Trophoblast cell (in vitro differentiated cells and primary cell): ENCODE measurements around the gene TEKT5.
A peak's percentile ranks its signal among the peaks of the same experiment; 100 is the strongest.
"Not testable (repeated sequence)": the region's sequence is repeated elsewhere in the genome, so short reads cannot be mapped to it uniquely, and the experiment has no call there.

Experiments
- DNase-seq, 2 donors: peaks; one replicate each; pipeline ENCODE4 v3.0.0-alpha.2; 2016
- H2AFZ ChIP-seq: 2 replicates; pipeline ENCODE4 v1.6.1; 2013; ENCODE audit warnings: low read length, moderate library complexity, mild to moderate bottlenecking; ENCODE audit not compliant: insufficient read depth, poor library complexity
- H2AK5ac ChIP-seq: 2 replicates; pipeline ENCODE4 v1.6.1; 2013; ENCODE audit warnings: mild to moderate bottlenecking, low read length
- H2BK120ac ChIP-seq: 2 replicates; pipeline ENCODE4 v1.6.1; 2013; ENCODE audit warnings: low read length, mild to moderate bottlenecking, moderate library complexity; ENCODE audit not compliant: insufficient read depth, poor library complexity
- H2BK12ac ChIP-seq: 2 replicates; pipeline ENCODE4 v1.6.1; 2013; ENCODE audit warnings: mild to moderate bottlenecking, low read length, moderate library complexity
- H2BK5ac ChIP-seq: 2 replicates; pipeline ENCODE4 v1.6.1; 2013; ENCODE audit warnings: low read length, low read depth, moderate library complexity, mild to moderate bottlenecking; ENCODE audit not compliant: poor library complexity
- H3K14ac ChIP-seq: 2 replicates; pipeline ENCODE4 v1.6.1; 2013; ENCODE audit warnings: mild to moderate bottlenecking, low read length
- H3K18ac ChIP-seq: 2 replicates; pipeline ENCODE4 v1.6.1; 2013; ENCODE audit warnings: mild to moderate bottlenecking, low read length
- H3K23ac ChIP-seq: 2 replicates; pipeline ENCODE4 v1.6.1; 2013; ENCODE audit warnings: low read length
- H3K27ac ChIP-seq: 2 replicates; pipeline ENCODE4 v1.5.1; 2013; ENCODE audit warnings: low read depth, mild to moderate bottlenecking, inconsistent platforms, low read length, moderate library complexity
- H3K27me3 ChIP-seq: 2 replicates; pipeline ENCODE4 v1.6.1; 2013; ENCODE audit warnings: inconsistent platforms, mild to moderate bottlenecking, low read length, moderate library complexity; ENCODE audit not compliant: insufficient read depth
- H3K36me3 ChIP-seq, 2 experiments: 1 replicate in 1 of 2; 2 replicates in 1 of 2; pipeline ENCODE4 v1.6.1; 2013; ENCODE audit warnings: low read length in 2 of 2, mild to moderate bottlenecking in 2 of 2, moderate library complexity in 1 of 2; ENCODE audit not compliant: insufficient read depth in 2 of 2, control insufficient read depth in 1 of 2
- H3K4ac ChIP-seq: 2 replicates; pipeline ENCODE4 v1.6.1; 2013; ENCODE audit warnings: low read depth, mild to moderate bottlenecking, low read length, moderate library complexity
- H3K4me1 ChIP-seq, 2 experiments: 1 replicate in 1 of 2; 2 replicates in 1 of 2; pipeline ENCODE4 v1.6.1; 2013; ENCODE audit warnings: low read length in 2 of 2, mild to moderate bottlenecking in 2 of 2, moderate library complexity in 1 of 2; ENCODE audit not compliant: insufficient read depth in 2 of 2, control insufficient read depth in 1 of 2
- H3K4me2 ChIP-seq: 2 replicates; pipeline ENCODE4 v1.6.1; 2013; ENCODE audit warnings: inconsistent platforms, mild to moderate bottlenecking, low read length, moderate library complexity
- H3K4me3 ChIP-seq: 2 replicates; pipeline ENCODE4 v1.5.1; 2013; ENCODE audit warnings: mild to moderate bottlenecking, low read depth, low read length, inconsistent platforms
- H3K79me1 ChIP-seq: one replicate; pipeline ENCODE4 v1.6.1; 2013; ENCODE audit warnings: low read length
- H3K79me2 ChIP-seq: 2 replicates; pipeline ENCODE4 v1.6.1; 2013; ENCODE audit warnings: low read length, mild to moderate bottlenecking; ENCODE audit not compliant: control insufficient read depth, insufficient read depth, poor library complexity
- H3K9ac ChIP-seq: 2 replicates; pipeline ENCODE4 v1.6.1; 2013; ENCODE audit warnings: mild to moderate bottlenecking, low read length
- H3K9me3 ChIP-seq: 2 replicates; pipeline ENCODE4 v1.6.1; 2013; ENCODE audit warnings: low read depth, mild to moderate bottlenecking, control low read depth, inconsistent platforms, low read length; ENCODE audit not compliant: insufficient read depth
- H4K12ac ChIP-seq: 2 replicates; pipeline ENCODE4 v1.6.1; 2013; ENCODE audit warnings: low read depth, mild to moderate bottlenecking, low read length, moderate library complexity
- H4K8ac ChIP-seq: 2 replicates; pipeline ENCODE4 v1.6.1; 2013; ENCODE audit warnings: low read depth, mild to moderate bottlenecking, low read length, moderate library complexity
- H4K91ac ChIP-seq: one replicate; pipeline ENCODE4 v1.6.1; 2013; ENCODE audit warnings: low read depth, mild to moderate bottlenecking, low read length, moderate library complexity
- WGBS: extraction: QIAGEN DNeasy Blood & Tissue Kit; methylation state at CpG from one replicate; pipeline ENCODE4 v1.1.7; 2013; ENCODE audit warnings: missing lambda C conversion rate; ENCODE audit not compliant: insufficient read length, insufficient coverage; ENCODE audit errors: extremely low coverage; 5-methylcytosine and 5-hydroxymethylcytosine counted together

Gene TEKT5

DNA sequence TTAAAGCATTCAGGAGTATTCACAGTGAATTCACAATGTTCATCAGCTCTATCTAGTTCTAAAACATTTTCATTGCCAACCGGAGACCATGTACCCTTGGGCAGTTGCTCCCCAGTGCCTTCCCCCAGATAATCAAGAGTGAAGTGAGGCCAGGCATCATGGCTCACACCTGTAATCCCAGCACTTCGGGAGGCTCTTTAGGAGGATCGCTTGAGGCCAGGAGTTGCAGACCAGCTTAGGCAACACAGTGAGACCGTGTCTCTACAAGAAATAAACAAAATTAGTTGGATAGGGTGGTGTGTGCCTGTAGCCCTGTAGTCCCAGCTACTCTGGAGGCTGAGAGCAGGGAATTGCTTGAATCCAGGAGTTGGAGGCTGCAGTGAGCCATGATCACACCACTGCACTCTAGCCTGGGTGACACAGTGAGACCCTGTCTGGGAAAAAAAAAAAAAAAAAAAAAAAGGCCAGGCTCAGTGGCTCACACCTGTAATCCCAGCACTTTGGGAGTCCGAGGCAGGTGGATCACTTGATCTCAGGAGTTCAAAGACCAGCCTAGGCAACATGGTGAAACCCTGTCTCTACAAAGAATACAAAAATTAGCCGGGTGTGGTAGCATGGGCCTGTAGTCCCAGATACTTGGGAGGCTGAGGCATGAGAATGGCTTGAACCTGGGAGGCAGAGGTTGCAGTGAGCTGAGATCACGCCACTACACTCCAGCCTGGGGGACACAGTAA, 73.3 kb downstream of the TEKT5 start:
- H3K14ac ChIP-seq, H3K79me1 ChIP-seq, H3K9ac ChIP-seq, H4K91ac ChIP-seq, H2AK5ac ChIP-seq, H3K18ac ChIP-seq, H3K4ac ChIP-seq, H3K9me3 ChIP-seq, H2BK12ac ChIP-seq, H3K4me3 ChIP-seq, H3K23ac ChIP-seq, H3K79me2 ChIP-seq, H4K8ac ChIP-seq, H3K36me3 ChIP-seq, H2AFZ ChIP-seq, H3K27ac ChIP-seq, H3K27me3 ChIP-seq, H3K4me2 ChIP-seq, H2BK5ac ChIP-seq, DNase-seq, H4K12ac ChIP-seq, H2BK120ac ChIP-seq: not testable (repeated sequence)
- H3K4me1 ChIP-seq = peaks cover 20 to 33% of the 10 kb centered on the region in 2 experiments
- WGBS = no CpG with 5 or more reads among the region's 7 CpGs

DNA sequence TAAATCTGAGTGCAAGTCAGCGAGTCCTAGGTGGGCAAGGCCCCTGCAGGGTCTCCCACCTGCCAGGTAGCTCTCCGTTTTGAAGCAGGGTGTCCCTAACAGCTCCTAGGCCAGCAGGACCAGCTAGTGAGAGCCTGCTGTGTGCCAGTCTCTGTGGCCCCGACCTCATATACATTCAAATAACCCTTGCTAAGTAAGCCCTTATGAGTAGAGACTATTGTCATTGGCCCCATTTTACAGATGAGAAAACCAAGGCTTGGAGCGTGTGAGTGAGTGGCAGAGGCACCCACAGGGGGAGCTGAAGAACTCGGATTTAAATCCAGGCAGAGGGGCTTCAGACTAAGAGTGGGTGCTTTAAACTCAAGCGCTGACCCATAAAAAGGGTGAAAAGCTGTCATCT, 74.6 kb downstream of the TEKT5 start:
- Histone ChIP-seq H3K4me3 (no peak overlapping the region), H2AFZ (no peak overlapping the region), H3K9ac (no peak overlapping the region), H3K14ac (no peak overlapping the region), H4K12ac (no peak overlapping the region), H3K27me3 (no peaks in the 10 kb centered on the region), H3K4me1 (peaks cover 21 to 33% of the 10 kb centered on the region in 2 experiments), H3K4ac (no peak overlapping the region), H3K36me3 (no peaks in the 10 kb centered on the region), H3K4me2 (no peak overlapping the region), H4K91ac (no peak overlapping the region), H2BK120ac (no peak overlapping the region), H3K9me3 (no peaks in the 10 kb centered on the region), H2BK5ac (no peak overlapping the region), H3K79me1 (peaks cover 9% of the 10 kb centered on the region), H2AK5ac (no peak overlapping the region), H3K23ac (no peak overlapping the region), H2BK12ac (no peak overlapping the region), H3K79me2 (no peaks in the 10 kb centered on the region), H4K8ac (no peak overlapping the region), H3K27ac (no peak overlapping the region), H3K18ac (no peak overlapping the region)
- no peak for DNase-seq
- no CpG with 5 or more reads among the region's 6 CpGs for WGBS

DNA sequence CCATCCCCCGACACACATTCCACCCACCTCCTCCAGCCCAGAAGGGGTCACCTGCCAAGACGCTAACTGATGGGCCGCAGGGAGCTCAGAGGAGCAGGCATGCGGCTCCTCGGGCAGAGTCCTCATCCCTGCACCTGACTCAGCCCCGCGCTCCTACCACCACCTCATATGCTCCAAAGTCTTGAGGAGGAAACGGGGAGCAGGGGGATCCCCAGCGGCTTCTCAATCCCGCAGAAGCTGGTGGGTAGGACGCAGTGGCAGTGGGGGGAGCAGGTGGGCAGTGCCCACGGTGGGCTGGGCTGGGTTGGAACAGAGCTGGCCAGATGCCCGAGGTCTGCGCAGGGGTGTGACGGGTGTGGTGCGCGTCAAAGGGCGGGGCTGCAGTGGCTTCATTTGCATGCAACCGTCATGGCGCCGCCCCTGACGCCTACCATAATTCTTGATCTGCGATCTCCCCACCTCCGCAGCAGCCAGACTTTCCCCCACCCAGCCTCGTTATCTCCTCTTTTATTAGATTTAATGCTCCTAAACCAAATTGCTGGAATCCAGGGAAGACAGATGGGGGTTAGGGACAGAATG, 75.4 kb downstream of the TEKT5 start:
- H3K9me3 ChIP-seq = no peaks in the 10 kb centered on the region
- no peaks in the 10 kb centered on the region for H3K36me3 ChIP-seq
- WGBS = no CpG with 5 or more reads among the region's 25 CpGs
- no peak overlapping the region for H2AFZ ChIP-seq
- H3K79me1 ChIP-seq = peaks cover 9% of the 10 kb centered on the region
- H3K4me3 ChIP-seq = no peak overlapping the region
- no peak overlapping the region for H2BK120ac ChIP-seq
- H4K8ac ChIP-seq = no peak overlapping the region
- H2BK12ac ChIP-seq = no peak overlapping the region
- no peak overlapping the region for H3K27ac ChIP-seq
- H2AK5ac ChIP-seq = no peak overlapping the region
- peak overlapping the region; percentile 34 for H3K4me2 ChIP-seq
- H3K9ac ChIP-seq = no peak overlapping the region
- no peak overlapping the region for H3K14ac ChIP-seq
- no peak overlapping the region for H3K18ac ChIP-seq
- no peak for DNase-seq
- no peaks in the 10 kb centered on the region for H3K27me3 ChIP-seq
- no peak overlapping the region for H3K4ac ChIP-seq
- no peak overlapping the region for H4K12ac ChIP-seq
- peaks cover 21 to 33% of the 10 kb centered on the region in 2 experiments for H3K4me1 ChIP-seq
- no peaks in the 10 kb centered on the region for H3K79me2 ChIP-seq
- no peak overlapping the region for H2BK5ac ChIP-seq
- no peak overlapping the region for H3K23ac ChIP-seq
- no peak overlapping the region for H4K91ac ChIP-seq

DNA sequence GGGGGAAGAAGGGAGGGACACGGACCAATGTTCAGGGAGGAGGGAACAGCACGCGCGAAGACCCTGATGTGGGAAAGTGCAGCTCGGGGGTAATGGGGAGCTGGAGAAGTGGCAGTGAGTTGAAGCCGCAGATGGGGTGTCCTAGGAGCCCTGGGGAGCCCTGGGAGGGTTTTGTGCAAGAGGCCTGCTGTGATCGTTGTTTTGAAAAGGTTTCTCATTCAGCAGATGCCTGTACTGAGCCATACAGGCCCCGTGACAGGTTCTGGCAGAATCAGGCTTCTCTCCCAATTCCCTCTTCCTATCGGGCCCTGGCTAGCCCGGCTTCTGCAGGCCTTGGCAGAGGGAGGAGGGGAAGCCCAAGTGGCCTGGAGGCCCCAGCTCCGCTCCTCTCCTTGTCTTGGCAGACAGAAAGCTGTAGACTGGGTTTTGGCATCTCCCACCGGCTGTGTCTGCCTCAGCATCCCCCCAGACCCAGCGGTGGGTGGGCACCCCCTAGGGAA, 76.0 kb downstream of the TEKT5 start:
- Histone ChIP-seq H3K9me3 (no peaks in the 10 kb centered on the region), H2AK5ac (no peak overlapping the region), H3K18ac (no peak overlapping the region), H3K79me2 (no peaks in the 10 kb centered on the region), H3K4me1 (peaks cover 21 to 33% of the 10 kb centered on the region in 2 experiments), H3K4me3 (no peak overlapping the region), H3K9ac (no peak overlapping the region), H3K4ac (no peak overlapping the region), H2BK5ac (no peak overlapping the region), H3K23ac (no peak overlapping the region), H3K79me1 (peaks cover 9% of the 10 kb centered on the region), H3K4me2 (no peak overlapping the region), H3K27ac (no peak overlapping the region), H2BK120ac (no peak overlapping the region), H4K12ac (no peak overlapping the region), H4K8ac (no peak overlapping the region), H2BK12ac (no peak overlapping the region), H3K27me3 (no peaks in the 10 kb centered on the region), H3K14ac (no peak overlapping the region), H3K36me3 (no peaks in the 10 kb centered on the region), H2AFZ (no peak overlapping the region), H4K91ac (peak overlapping the region; percentile 50)
- no CpG with 5 or more reads among the region's 13 CpGs for WGBS
- no peak for DNase-seq
